C4-2B (cell line): Measurements from ENCODE around the gene PRKCE.

Experiments used
- ZFX ChIP-seq: fragments of 450-650 bp; IDR thresholded peaks from 2 replicates; pipeline ENCODE4 v1.6.1; 2017
- TF ChIP-seq, protein P1 (sequence below): fragments of 450-650 bp; conservative IDR thresholded peaks from 2 replicates; pipeline ENCODE4 v1.5.1; 2017; ENCODE audit warnings: mild to moderate bottlenecking

DNA sequence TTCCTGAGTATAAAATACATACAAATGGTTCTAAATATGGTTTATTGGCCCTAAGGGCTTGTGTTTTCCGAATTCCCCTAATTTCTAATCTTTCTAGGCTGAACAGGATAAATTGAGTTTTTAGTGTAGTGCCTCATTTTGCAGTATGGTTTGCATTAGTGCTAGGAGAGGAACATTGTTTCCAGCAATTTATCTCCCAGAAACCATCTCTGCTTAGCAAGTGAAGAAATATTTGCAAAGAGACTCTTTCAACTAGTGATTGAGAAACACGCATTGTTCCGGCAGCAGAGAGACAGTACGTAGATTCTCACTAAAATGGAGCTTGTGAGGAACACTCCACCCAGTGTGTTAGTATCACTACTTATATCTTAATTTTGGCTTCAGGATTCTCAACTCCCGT is 468.0 kb downstream of the PRKCE start:
- TF ChIP-seq, protein P1, sequence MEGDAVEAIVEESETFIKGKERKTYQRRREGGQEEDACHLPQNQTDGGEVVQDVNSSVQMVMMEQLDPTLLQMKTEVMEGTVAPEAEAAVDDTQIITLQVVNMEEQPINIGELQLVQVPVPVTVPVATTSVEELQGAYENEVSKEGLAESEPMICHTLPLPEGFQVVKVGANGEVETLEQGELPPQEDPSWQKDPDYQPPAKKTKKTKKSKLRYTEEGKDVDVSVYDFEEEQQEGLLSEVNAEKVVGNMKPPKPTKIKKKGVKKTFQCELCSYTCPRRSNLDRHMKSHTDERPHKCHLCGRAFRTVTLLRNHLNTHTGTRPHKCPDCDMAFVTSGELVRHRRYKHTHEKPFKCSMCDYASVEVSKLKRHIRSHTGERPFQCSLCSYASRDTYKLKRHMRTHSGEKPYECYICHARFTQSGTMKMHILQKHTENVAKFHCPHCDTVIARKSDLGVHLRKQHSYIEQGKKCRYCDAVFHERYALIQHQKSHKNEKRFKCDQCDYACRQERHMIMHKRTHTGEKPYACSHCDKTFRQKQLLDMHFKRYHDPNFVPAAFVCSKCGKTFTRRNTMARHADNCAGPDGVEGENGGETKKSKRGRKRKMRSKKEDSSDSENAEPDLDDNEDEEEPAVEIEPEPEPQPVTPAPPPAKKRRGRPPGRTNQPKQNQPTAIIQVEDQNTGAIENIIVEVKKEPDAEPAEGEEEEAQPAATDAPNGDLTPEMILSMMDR: no peak
- no peak for TF ChIP-seq ZFX
